A549 (cell line): ENCODE results near the gene SLC26A2. TPM values are rescaled to one million over a fixed set of nuclear protein-coding genes. Genes with fewer than 3 reads are reported as not detected.

Experiments used
- BHLHE40 ChIP-seq: IDR thresholded peaks from 2 replicates; pipeline ENCODE4 v1.6.1; 2012; ENCODE audit warnings: low read depth, low read length, inconsistent platforms
- CBX2 ChIP-seq: fragments of 200-600 bp; sonication (generic); IDR thresholded peaks from 2 replicates; pipeline ENCODE4 v1.6.1; 2016; ENCODE audit warnings: low read depth, mild to moderate bottlenecking, borderline replicate concordance
- CEBPB ChIP-seq, 2 experiments: fragments of >200 bp in 1 of 2; sonication (Bioruptor Twin) in 1 of 2; formaldehyde crosslinking in 1 of 2; IDR thresholded peaks; 2 replicates each; pipeline ENCODE4 v1.6.1; 2012 to 2016
- CHD2 ChIP-seq: fragments of 150-350 bp; IDR thresholded peaks from 2 replicates; pipeline ENCODE4 v1.6.1; 2014; ENCODE audit warnings: low read length; ENCODE audit not compliant: partially characterized antibody
- CHD4 ChIP-seq: fragments of 200-600 bp; sonication (generic); IDR thresholded peaks from 2 replicates; pipeline ENCODE4 v1.6.1; 2016; ENCODE audit warnings: antibody characterized with exemption, mild to moderate bottlenecking, borderline replicate concordance
- FOSB ChIP-seq: fragments of 250-450 bp; sonication (Bioruptor Pico); IDR thresholded peaks from 2 replicates; pipeline ENCODE4 v1.5.0; 2020; ENCODE audit warnings: mild to moderate bottlenecking, moderate library complexity
- GATA3 ChIP-seq: IDR thresholded peaks from 2 replicates; pipeline ENCODE4 v1.6.1; 2012; ENCODE audit warnings: borderline replicate concordance
- HDAC2 ChIP-seq: fragments of 200-600 bp; sonication (generic); IDR thresholded peaks from 2 replicates; pipeline ENCODE4 v1.6.1; 2016
- HEYL ChIP-seq: fragments of 250-450 bp; sonication (Bioruptor Pico); IDR thresholded peaks from 2 replicates; pipeline ENCODE4 v1.8.0; 2021; ENCODE audit warnings: mild to moderate bottlenecking, moderate library complexity
- HOXA7 ChIP-seq: fragments of 250-450 bp; sonication (Bioruptor Pico); IDR thresholded peaks from 2 replicates; pipeline ENCODE4 v1.5.0; 2020; ENCODE audit warnings: mild to moderate bottlenecking, moderate library complexity
- HOXB13 ChIP-seq: fragments of 250-450 bp; sonication (Bioruptor Pico); IDR thresholded peaks from 2 replicates; pipeline ENCODE4 v1.5.0; 2020; ENCODE audit warnings: low read depth, mild to moderate bottlenecking, moderate library complexity
- HOXB5 ChIP-seq: fragments of 250-450 bp; sonication (Bioruptor Pico); IDR thresholded peaks from 2 replicates; pipeline ENCODE4 v1.5.0; 2020; ENCODE audit warnings: mild to moderate bottlenecking, moderate library complexity
- JUNB ChIP-seq: fragments of >200 bp; sonication (Bioruptor Twin); formaldehyde crosslinking; IDR thresholded peaks from 2 replicates; pipeline ENCODE4 v1.6.1; 2016
- KDM1A ChIP-seq: fragments of 200-600 bp; sonication (generic); IDR thresholded peaks from 2 replicates; pipeline ENCODE4 v1.6.1; 2016; ENCODE audit warnings: low read depth, mild to moderate bottlenecking
- KDM5A ChIP-seq: fragments of 200-600 bp; sonication (generic); IDR thresholded peaks from 2 replicates; pipeline ENCODE4 v1.6.1; 2016; ENCODE audit warnings: antibody characterized with exemption, mild to moderate bottlenecking
- MAZ ChIP-seq: fragments of 150-350 bp; IDR thresholded peaks from 2 replicates; pipeline ENCODE4 v1.6.1; 2014; ENCODE audit warnings: antibody characterized with exemption, low read depth, low read length, borderline replicate concordance
- NFE2L2 ChIP-seq: fragments of 150-350 bp; conservative IDR thresholded peaks from 2 replicates; pipeline ENCODE4 v1.6.1; 2014; ENCODE audit warnings: low read length
- NR3C1 ChIP-seq: fragments of >200 bp; sonication (Bioruptor Twin); formaldehyde crosslinking; IDR thresholded peaks from 3 replicates; pipeline ENCODE4 v1.6.1; 2017
- PHF8 ChIP-seq: fragments of 200-600 bp; sonication (generic); IDR thresholded peaks from 2 replicates; pipeline ENCODE4 v1.6.1; 2016; ENCODE audit warnings: low read depth, mild to moderate bottlenecking, antibody characterized with exemption, moderate library complexity, borderline replicate concordance
- POLR2A ChIP-seq: IDR thresholded peaks from 2 replicates; pipeline ENCODE4 v1.6.1; 2012; ENCODE audit warnings: mild to moderate bottlenecking, low read length
- POLR2AphosphoS2 ChIP-seq: conservative IDR thresholded peaks from 2 replicates; pipeline ENCODE4 v1.6.1; 2012; ENCODE audit warnings: low read length, improper control_type of control experiment, inconsistent platforms
- RAD21 ChIP-seq, 2 experiments: fragments of >200 bp in 1 of 2; sonication (Bioruptor Twin) in 1 of 2; formaldehyde crosslinking in 1 of 2; IDR thresholded peaks in 1 of 2; conservative IDR thresholded peaks in 1 of 2; 2 replicates in 1 of 2; 3 replicates in 1 of 2; pipeline ENCODE4 v1.6.1; 2012 to 2018; ENCODE audit warnings: inconsistent platforms in 1 of 2
- RARB ChIP-seq: fragments of 250-450 bp; sonication (Bioruptor Pico); IDR thresholded peaks from 2 replicates; pipeline ENCODE4 v1.8.0; 2021; ENCODE audit warnings: mild to moderate bottlenecking, moderate library complexity
- RFX5 ChIP-seq: fragments of 450-650 bp; IDR thresholded peaks from 2 replicates; pipeline ENCODE4 v1.7.1; 2014; ENCODE audit warnings: antibody characterized with exemption, mild to moderate bottlenecking, moderate library complexity
- RNF2 ChIP-seq: fragments of 200-600 bp; sonication (generic); IDR thresholded peaks from 2 replicates; pipeline ENCODE4 v1.6.1; 2016; ENCODE audit warnings: low read depth, mild to moderate bottlenecking, antibody characterized with exemption, moderate library complexity, borderline replicate concordance
- SMC3 ChIP-seq: fragments of >200 bp; sonication (Bioruptor Twin); formaldehyde crosslinking; IDR thresholded peaks from 3 replicates; pipeline ENCODE4 v1.6.1; 2018; ENCODE audit warnings: inconsistent platforms
- SREBF2 ChIP-seq: fragments of 450-650 bp; IDR thresholded peaks from 2 replicates; pipeline ENCODE4 v1.6.1; 2014; ENCODE audit warnings: mild to moderate bottlenecking, moderate library complexity
- TFCP2L1 ChIP-seq: fragments of 250-450 bp; sonication (Bioruptor Pico); IDR thresholded peaks from 2 replicates; pipeline ENCODE4 v1.5.0; 2021; ENCODE audit warnings: mild to moderate bottlenecking
- TP53 ChIP-seq: fragments of 250-450 bp; sonication (Bioruptor Pico); IDR thresholded peaks from 2 replicates; pipeline ENCODE4 v1.5.0; 2021; ENCODE audit warnings: mild to moderate bottlenecking, moderate library complexity
- ZC3H11A ChIP-seq: fragments of 450-650 bp; IDR thresholded peaks from 2 replicates; pipeline ENCODE4 v1.6.1; 2014; ENCODE audit warnings: antibody characterized with exemption, mild to moderate bottlenecking
- ZSCAN20 ChIP-seq: fragments of 250-450 bp; sonication (Bioruptor Pico); IDR thresholded peaks from 2 replicates; pipeline ENCODE4 v1.8.0; 2022; ENCODE audit warnings: mild to moderate bottlenecking, moderate library complexity
- polyA plus RNA-seq, 4 experiments: library from polyadenylated mRNA; depleted of rRNA in 3 of 4; stranded (reverse); fragments of >200 nt; fragmentation: RNase III in 1 of 4; extraction: RNeasy Plus Mini Kit Qiagen cat#74134 plus additional on column Dnase treatment in 1 of 4; gene quantifications; 2 replicates in 3 of 4; 3 replicates in 1 of 4; pipeline ENCODE4 v1.2.3, GENCODE V29; 2011 to 2017
- TF ChIP-seq, protein P1 (sequence below): fragments of >200 bp; sonication (Bioruptor Twin); formaldehyde crosslinking; IDR thresholded peaks from 3 replicates; pipeline ENCODE4 v1.5.1; 2016
- TF ChIP-seq, protein P2 (sequence below): fragments of 200-600 bp; sonication (generic); IDR thresholded peaks from 2 replicates; pipeline ENCODE4 v1.6.1; 2016; ENCODE audit warnings: antibody characterized with exemption, mild to moderate bottlenecking, moderate library complexity
- TF ChIP-seq, protein P3 (sequence below): IDR thresholded peaks from 2 replicates; pipeline ENCODE4 v1.6.1; 2012
- TF ChIP-seq, protein P4 (sequence below): IDR thresholded peaks from 2 replicates; pipeline ENCODE4 v1.6.1; 2012
- TF ChIP-seq, protein P5 (sequence below): fragments of >200 bp; sonication (Bioruptor Twin); formaldehyde crosslinking; IDR thresholded peaks from 2 replicates; pipeline ENCODE4 v1.6.1; 2016
- TF ChIP-seq, protein P6 (sequence below): fragments of 250-450 bp; sonication (Bioruptor Pico); IDR thresholded peaks from 2 replicates; pipeline ENCODE4 v1.5.0; 2020; ENCODE audit warnings: low read depth, mild to moderate bottlenecking, moderate library complexity
- TF ChIP-seq, protein P7 (sequence below): fragments of 150-350 bp; IDR thresholded peaks from 2 replicates; pipeline ENCODE4 v1.6.1; 2014; ENCODE audit warnings: low read depth, mild to moderate bottlenecking, low read length

SLC26A2 gene
- polyA plus RNA-seq, 2 of the 4 experiments (the other 2 are of a cell fraction), result 31.9 to 32.2 TPM

DNA sequence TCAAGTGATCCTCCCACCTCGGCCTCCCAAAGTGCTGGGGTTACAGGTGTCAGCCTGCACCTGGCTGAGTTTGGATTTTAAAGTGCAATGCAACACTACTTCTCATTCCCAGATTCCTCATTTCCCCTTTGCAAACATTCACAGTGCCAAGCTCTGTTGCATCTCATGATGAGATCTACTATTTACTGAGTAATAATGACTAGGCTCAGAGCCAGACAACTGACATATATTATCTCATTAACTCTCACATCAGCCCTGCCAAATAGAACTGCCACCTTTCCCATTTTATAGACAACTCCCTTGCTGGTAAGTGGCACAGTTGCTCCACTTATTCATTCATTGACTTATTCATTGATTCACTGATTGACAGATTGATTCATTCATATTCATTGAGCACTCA, 22.9 kb upstream of the SLC26A2 start (continued):
- TF ChIP-seq HEYL (no peak), JUNB (peak; percentile 51; the same call in 1 of the 2 replicates), ZC3H11A (no peak), RFX5 (no peak), ZSCAN20 (CRISPR knock-in tag) (no peak), KDM1A (no peak), HOXB5 (CRISPR knock-in tag) (no peak), RAD21 (conservative IDR thresholded peaks at IDR 0.05 in 1 of 2, IDR thresholded peaks at IDR 0.05 in 1 of 2) (no peak), TFCP2L1 (CRISPR knock-in tag) (no peak), HOXA7 (CRISPR knock-in tag) (no peak), NFE2L2 (0 out of 2 replicates have a peak, but pooled peaks have one; percentile 8), POLR2A (no peak), SREBF2 (no peak), CHD4 (no peak), HOXB13 (CRISPR knock-in tag) (no peak), GATA3 (peak; percentile 76; the same call in 1 of the 2 replicates), FOSB (no peak), HDAC2 (no peak), RARB (CRISPR knock-in tag) (no peak), BHLHE40 (no peak), CHD2 (no peak), SMC3 (no peak), NR3C1 (no peak), PHF8 (no peak), RNF2 (no peak), CEBPB (IDR thresholded peaks at IDR 0.05) (peak; percentile 15 to 64; a peak in 2 of 4 replicates), MAZ (no peak), CBX2 (no peak), POLR2AphosphoS2 (no peak), TP53 (CRISPR knock-in tag) (no peak), KDM5A (no peak)
- TF ChIP-seq, protein P1, sequence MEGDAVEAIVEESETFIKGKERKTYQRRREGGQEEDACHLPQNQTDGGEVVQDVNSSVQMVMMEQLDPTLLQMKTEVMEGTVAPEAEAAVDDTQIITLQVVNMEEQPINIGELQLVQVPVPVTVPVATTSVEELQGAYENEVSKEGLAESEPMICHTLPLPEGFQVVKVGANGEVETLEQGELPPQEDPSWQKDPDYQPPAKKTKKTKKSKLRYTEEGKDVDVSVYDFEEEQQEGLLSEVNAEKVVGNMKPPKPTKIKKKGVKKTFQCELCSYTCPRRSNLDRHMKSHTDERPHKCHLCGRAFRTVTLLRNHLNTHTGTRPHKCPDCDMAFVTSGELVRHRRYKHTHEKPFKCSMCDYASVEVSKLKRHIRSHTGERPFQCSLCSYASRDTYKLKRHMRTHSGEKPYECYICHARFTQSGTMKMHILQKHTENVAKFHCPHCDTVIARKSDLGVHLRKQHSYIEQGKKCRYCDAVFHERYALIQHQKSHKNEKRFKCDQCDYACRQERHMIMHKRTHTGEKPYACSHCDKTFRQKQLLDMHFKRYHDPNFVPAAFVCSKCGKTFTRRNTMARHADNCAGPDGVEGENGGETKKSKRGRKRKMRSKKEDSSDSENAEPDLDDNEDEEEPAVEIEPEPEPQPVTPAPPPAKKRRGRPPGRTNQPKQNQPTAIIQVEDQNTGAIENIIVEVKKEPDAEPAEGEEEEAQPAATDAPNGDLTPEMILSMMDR, result no peak
- TF ChIP-seq, protein P2, sequence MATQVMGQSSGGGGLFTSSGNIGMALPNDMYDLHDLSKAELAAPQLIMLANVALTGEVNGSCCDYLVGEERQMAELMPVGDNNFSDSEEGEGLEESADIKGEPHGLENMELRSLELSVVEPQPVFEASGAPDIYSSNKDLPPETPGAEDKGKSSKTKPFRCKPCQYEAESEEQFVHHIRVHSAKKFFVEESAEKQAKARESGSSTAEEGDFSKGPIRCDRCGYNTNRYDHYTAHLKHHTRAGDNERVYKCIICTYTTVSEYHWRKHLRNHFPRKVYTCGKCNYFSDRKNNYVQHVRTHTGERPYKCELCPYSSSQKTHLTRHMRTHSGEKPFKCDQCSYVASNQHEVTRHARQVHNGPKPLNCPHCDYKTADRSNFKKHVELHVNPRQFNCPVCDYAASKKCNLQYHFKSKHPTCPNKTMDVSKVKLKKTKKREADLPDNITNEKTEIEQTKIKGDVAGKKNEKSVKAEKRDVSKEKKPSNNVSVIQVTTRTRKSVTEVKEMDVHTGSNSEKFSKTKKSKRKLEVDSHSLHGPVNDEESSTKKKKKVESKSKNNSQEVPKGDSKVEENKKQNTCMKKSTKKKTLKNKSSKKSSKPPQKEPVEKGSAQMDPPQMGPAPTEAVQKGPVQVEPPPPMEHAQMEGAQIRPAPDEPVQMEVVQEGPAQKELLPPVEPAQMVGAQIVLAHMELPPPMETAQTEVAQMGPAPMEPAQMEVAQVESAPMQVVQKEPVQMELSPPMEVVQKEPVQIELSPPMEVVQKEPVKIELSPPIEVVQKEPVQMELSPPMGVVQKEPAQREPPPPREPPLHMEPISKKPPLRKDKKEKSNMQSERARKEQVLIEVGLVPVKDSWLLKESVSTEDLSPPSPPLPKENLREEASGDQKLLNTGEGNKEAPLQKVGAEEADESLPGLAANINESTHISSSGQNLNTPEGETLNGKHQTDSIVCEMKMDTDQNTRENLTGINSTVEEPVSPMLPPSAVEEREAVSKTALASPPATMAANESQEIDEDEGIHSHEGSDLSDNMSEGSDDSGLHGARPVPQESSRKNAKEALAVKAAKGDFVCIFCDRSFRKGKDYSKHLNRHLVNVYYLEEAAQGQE, result no peak
- TF ChIP-seq, protein P3, sequence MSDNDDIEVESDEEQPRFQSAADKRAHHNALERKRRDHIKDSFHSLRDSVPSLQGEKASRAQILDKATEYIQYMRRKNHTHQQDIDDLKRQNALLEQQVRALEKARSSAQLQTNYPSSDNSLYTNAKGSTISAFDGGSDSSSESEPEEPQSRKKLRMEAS, result no peak
- TF ChIP-seq, protein P4, sequence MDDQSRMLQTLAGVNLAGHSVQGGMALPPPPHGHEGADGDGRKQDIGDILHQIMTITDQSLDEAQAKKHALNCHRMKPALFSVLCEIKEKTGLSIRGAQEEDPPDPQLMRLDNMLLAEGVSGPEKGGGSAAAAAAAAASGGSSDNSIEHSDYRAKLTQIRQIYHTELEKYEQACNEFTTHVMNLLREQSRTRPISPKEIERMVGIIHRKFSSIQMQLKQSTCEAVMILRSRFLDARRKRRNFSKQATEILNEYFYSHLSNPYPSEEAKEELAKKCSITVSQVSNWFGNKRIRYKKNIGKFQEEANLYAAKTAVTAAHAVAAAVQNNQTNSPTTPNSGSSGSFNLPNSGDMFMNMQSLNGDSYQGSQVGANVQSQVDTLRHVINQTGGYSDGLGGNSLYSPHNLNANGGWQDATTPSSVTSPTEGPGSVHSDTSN, result no peak
- TF ChIP-seq, protein P5, sequence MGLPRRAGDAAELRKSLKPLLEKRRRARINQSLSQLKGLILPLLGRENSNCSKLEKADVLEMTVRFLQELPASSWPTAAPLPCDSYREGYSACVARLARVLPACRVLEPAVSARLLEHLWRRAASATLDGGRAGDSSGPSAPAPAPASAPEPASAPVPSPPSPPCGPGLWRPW, result no peak
- TF ChIP-seq, protein P6, sequence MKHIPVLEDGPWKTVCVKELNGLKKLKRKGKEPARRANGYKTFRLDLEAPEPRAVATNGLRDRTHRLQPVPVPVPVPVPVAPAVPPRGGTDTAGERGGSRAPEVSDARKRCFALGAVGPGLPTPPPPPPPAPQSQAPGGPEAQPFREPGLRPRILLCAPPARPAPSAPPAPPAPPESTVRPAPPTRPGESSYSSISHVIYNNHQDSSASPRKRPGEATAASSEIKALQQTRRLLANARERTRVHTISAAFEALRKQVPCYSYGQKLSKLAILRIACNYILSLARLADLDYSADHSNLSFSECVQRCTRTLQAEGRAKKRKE (CRISPR knock-in tag), result no peak
- TF ChIP-seq, protein P7, sequence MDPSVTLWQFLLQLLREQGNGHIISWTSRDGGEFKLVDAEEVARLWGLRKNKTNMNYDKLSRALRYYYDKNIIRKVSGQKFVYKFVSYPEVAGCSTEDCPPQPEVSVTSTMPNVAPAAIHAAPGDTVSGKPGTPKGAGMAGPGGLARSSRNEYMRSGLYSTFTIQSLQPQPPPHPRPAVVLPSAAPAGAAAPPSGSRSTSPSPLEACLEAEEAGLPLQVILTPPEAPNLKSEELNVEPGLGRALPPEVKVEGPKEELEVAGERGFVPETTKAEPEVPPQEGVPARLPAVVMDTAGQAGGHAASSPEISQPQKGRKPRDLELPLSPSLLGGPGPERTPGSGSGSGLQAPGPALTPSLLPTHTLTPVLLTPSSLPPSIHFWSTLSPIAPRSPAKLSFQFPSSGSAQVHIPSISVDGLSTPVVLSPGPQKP, result no peak
